K562 (cell line): ENCODE results near the gene LMBR1. TPM values are rescaled to one million over a fixed set of nuclear protein-coding genes. Genes with fewer than 3 reads are reported as not detected.

Experiments used
- ARID2 ChIP-seq: fragments of 450-650 bp; IDR thresholded peaks from 2 replicates; pipeline ENCODE4 v1.6.1; 2017; ENCODE audit warnings: antibody characterized with exemption, mild to moderate bottlenecking
- CLOCK ChIP-seq: fragments of 250-450 bp; sonication (Bioruptor Pico); IDR thresholded peaks from 2 replicates; pipeline ENCODE4 v1.4.0; 2020; ENCODE audit warnings: mild to moderate bottlenecking, moderate library complexity, borderline replicate concordance
- MEF2A ChIP-seq: IDR thresholded peaks from 2 replicates; pipeline ENCODE4 v1.6.1; 2011; ENCODE audit warnings: low read depth, mild to moderate bottlenecking, low read length, moderate library complexity; ENCODE audit not compliant: control insufficient read depth
- MLLT1 ChIP-seq, 2 experiments: fragments of 450-650 bp; IDR thresholded peaks; 2 replicates each; pipeline ENCODE4 v1.6.1; 2016
- SP1 ChIP-seq: sonication (generic); formaldehyde crosslinking; IDR thresholded peaks from 2 replicates; pipeline ENCODE4 v1.8.1; 2022; ENCODE audit warnings: mild to moderate bottlenecking, missing genetic modification reagents
- ZNF740 ChIP-seq, 3 experiments: fragments of 200-800 bp in 1 of 3; sonication (Bioruptor generic) in 1 of 3; sonication (generic) in 1 of 3; formaldehyde crosslinking in 1 of 3; IDR thresholded peaks; 2 replicates each; pipeline versions ENCODE4 v1.6.1 to v1.8.0; 2016 to 2022; ENCODE audit warnings: mild to moderate bottlenecking in 2 of 3, missing compliant biosample characterization in 2 of 3, missing genetic modification characterization in 2 of 3, missing genetic modification reagents in 1 of 3
- polyA plus RNA-seq, 8 experiments: library from polyadenylated mRNA; depleted of rRNA in 4 of 8; stranded (reverse) in 5 of 8; unstranded in 3 of 8; fragments of >200 nt; fragmentation: Nextera tagmentation in 2 of 8; fragmentation: Illumina TruSeq in 1 of 8; extraction: Ambion mirVana in 2 of 8; extraction: Trizol in 1 of 8; gene quantifications; 2 replicates each; pipeline versions ENCODE4 v1.2.1 to v1.2.3, GENCODE V29; 2011 to 2014; ENCODE audit warnings: inconsistent platforms in 1 of 8, missing spikeins in 1 of 8
- total RNA-seq, 7 experiments: library from RNA; depleted of rRNA in 6 of 7; stranded (reverse); fragments of >200 nt in 6 of 7; fragmentation: Illumina TruSeq in 2 of 7; extraction: Trizol in 2 of 7; gene quantifications; 2 replicates each; pipeline versions ENCODE4 v1.2.1 to v1.2.3, GENCODE V29; 2011 to 2021; ENCODE audit warnings: low replicate concordance in 1 of 7

The LMBR1 gene
- total and polyA plus RNA-seq, 9 of the 15 experiments (the other 6 are each of a cell fraction or from before 2014, with no cell fraction given), result 7.7 to 90.0 (median 59.9) TPM

- TF ChIP-seq ZNF740 (CRISPR knock-in tag; IDR thresholded peaks at IDR 0.05) (no peak), ZNF740 (tag; IDR thresholded peaks at IDR 0.05) (no peak), ARID2 (no peak), MLLT1 (IDR thresholded peaks at IDR 0.05) (no peak), SP1 (CRISPR knock-in tag) (no peak), MEF2A (no peak), CLOCK (CRISPR knock-in tag) (no peak)
Observed at GRCh38 chr7:156684251-156684650, 208.7 kb downstream of the LMBR1 start (continued).
